NT2/D1 (cell line): ENCODE results near the gene POLR2M.

Experiments
- YY1 ChIP-seq: IDR thresholded peaks from 2 replicates; pipeline ENCODE4 v1.6.1; 2011; ENCODE audit not compliant: insufficient read length, insufficient read depth
- ZNF274 ChIP-seq: IDR thresholded peaks from 2 replicates; pipeline ENCODE4 v1.6.1; 2011; ENCODE audit warnings: mild to moderate bottlenecking, low read depth, low read length

- TF ChIP-seq ZNF274 (no peak), YY1 (no peak)
Observed at GRCh38 chr15:57668016-57668415, 38.5 kb upstream of the POLR2M start.
